ENCODE data around the gene CCDC116.

DNA sequence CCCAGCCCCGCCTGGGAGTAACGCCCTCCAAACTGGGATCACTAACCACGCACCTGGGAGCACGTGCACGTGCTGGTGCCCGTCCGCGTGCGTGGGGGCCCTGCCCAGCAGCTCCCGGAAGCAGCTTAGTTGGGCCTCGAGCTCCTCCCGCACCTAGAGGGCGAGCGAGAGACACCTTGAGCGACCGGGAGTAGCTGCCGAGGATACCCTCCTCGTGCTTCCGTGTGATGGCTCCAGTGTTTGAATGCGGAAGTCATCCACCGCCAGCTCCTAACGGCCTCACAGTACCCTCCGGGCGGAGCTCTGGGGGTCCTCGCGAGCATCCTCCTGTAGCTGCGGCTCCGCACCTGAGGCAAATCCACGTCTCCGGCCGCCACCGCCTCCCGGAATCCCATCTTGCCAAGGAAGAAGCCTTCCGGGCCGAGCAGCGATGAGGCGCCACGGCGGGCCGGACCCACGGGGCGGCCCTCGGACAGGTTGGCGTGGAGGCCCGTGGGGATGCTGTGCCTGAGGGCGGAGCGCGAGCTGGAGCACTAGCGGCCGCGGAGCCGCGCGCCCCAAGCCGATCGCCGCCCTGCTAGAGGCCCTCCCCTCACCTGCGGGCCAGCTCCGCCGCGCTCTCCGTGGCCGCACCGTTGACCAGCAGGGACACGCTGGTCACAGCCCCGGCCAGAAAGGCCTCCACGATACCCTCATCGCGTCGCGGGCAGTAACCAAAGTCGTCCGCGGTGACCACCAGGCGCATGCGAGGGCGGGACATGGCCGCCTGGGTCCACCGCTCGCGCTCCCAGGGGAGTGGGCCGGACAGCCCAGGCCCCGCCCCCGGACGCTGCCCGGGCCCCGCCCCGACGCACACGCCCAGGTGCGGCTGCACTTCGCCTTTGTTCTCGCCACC is 3.1 kb upstream of the CCDC116 start, which contains the start of gene YDJC:
- TF ChIP-seq EZH2 (IDR thresholded peaks at IDR 0.05; ENCODE audit: low read depth, unreplicated experiment) (no peak), CREB1 (CRISPR knock-in tag; IDR thresholded peaks at IDR 0.05; ENCODE audit: low read depth) (peak; percentile 65), ZNF331 (CRISPR knock-in tag; IDR thresholded peaks at IDR 0.05; ENCODE audit: low read depth) (no peak), POLR2AphosphoS5 (IDR thresholded peaks at IDR 0.05; ENCODE audit: low read depth) (peak; percentile 88), EZH2phosphoT487 (IDR thresholded peaks at IDR 0.05; ENCODE audit: unreplicated experiment) (no peak), NANOG (IDR thresholded peaks at IDR 0.05; ENCODE audit: borderline replicate concordance) (no peak), JUNB (IDR thresholded peaks at IDR 0.05; ENCODE audit: unreplicated experiment) (no peak)
- TF ChIP-seq, protein P1, sequence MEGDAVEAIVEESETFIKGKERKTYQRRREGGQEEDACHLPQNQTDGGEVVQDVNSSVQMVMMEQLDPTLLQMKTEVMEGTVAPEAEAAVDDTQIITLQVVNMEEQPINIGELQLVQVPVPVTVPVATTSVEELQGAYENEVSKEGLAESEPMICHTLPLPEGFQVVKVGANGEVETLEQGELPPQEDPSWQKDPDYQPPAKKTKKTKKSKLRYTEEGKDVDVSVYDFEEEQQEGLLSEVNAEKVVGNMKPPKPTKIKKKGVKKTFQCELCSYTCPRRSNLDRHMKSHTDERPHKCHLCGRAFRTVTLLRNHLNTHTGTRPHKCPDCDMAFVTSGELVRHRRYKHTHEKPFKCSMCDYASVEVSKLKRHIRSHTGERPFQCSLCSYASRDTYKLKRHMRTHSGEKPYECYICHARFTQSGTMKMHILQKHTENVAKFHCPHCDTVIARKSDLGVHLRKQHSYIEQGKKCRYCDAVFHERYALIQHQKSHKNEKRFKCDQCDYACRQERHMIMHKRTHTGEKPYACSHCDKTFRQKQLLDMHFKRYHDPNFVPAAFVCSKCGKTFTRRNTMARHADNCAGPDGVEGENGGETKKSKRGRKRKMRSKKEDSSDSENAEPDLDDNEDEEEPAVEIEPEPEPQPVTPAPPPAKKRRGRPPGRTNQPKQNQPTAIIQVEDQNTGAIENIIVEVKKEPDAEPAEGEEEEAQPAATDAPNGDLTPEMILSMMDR (conservative IDR thresholded peaks at IDR 0.05; ENCODE audit: low read depth in 2 of 2), result peak; percentile 55 to 76

Data from GM23338 (cell line).